GM10266 (cell line): ENCODE results near the gene SIRPA.

Experiments
- DNase-seq: peaks from one replicate; pipeline ENCODE4 v3.0.0; 2012; ENCODE audit errors: extremely low spot score
- CTCF ChIP-seq: IDR thresholded peaks from 2 replicates; pipeline ENCODE4 v1.5.1; 2012; ENCODE audit warnings: mild to moderate bottlenecking, low read depth; ENCODE audit not compliant: control insufficient read depth, insufficient read depth; ENCODE audit errors: missing control alignments

Gene SIRPA

GRCh38 chr20:1870323-1870722, 24.9 kb upstream of the SIRPA start:
- no peak for DNase-seq
- TF ChIP-seq CTCF, result no peak

- no peak for TF ChIP-seq CTCF
- DNase-seq, result peak; percentile 53
These were observed 24.2 kb upstream of the SIRPA start for GRCh38 chr20:1870792-1871550.

- DNase-seq, result no peak
- no peak for TF ChIP-seq CTCF
These were observed 23.3 kb upstream of the SIRPA start for GRCh38 chr20:1871807-1872458.

GRCh38 chr20:1872459-1873097, 22.6 kb upstream of the SIRPA start:
- DNase-seq, result no peak
- no peak for TF ChIP-seq CTCF

- no peak for DNase-seq
These were observed 20.6 kb upstream of the SIRPA start for GRCh38 chr20:1874450-1875182.

GRCh38 chr20:1875183-1875554, 20.0 kb upstream of the SIRPA start:
- DNase-seq, result no peak
- no peak for TF ChIP-seq CTCF

More at GRCh38 chr20:1874450-1875182, 20.6 kb upstream of the SIRPA start:
- no peak for TF ChIP-seq CTCF
